Sigmoid colon (tissue), 7 donors: ENCODE data around the gene APLNR. TPM values are rescaled to one million over a fixed set of nuclear protein-coding genes. Genes with fewer than 3 reads are reported as not detected.
A peak's percentile ranks its signal among the peaks of the same experiment; 100 is the strongest.

Experiments
- DNase-seq: peaks from one replicate; pipeline ENCODE4 v3.0.0-alpha.2; 2019
- H3K27ac ChIP-seq, 4 donors: fragments of 200-600 bp; sonication (generic); one replicate each; pipeline ENCODE4 v1.5.1; 2016 to 2019; ENCODE audit warnings: mild to moderate bottlenecking in 1 of 4
- H3K27me3 ChIP-seq, 3 donors: fragments of 200-600 bp; sonication (generic); one replicate each; pipeline ENCODE4 v1.5.1; 2019; ENCODE audit warnings: mild to moderate bottlenecking in 1 of 3
- H3K36me3 ChIP-seq, 4 donors: fragments of 200-600 bp; sonication (generic); one replicate each; pipeline ENCODE4 v1.5.1; 2016 to 2019
- H3K4me1 ChIP-seq, 4 donors: fragments of 200-600 bp; sonication (generic); one replicate each; pipeline ENCODE4 v1.5.1; 2017 to 2019
- H3K4me3 ChIP-seq, 4 donors: fragments of 200-600 bp; sonication (generic); one replicate each; pipeline ENCODE4 v1.5.1; 2017 to 2019; ENCODE audit warnings: mild to moderate bottlenecking in 2 of 4, moderate library complexity in 1 of 4
- H3K9me3 ChIP-seq, 4 donors: fragments of 200-600 bp in 3 of 4; sonication (generic) in 3 of 4; one replicate each; pipeline versions ENCODE4 v1.5.1 to v1.6.1; 2013 to 2019
- EP300 ChIP-seq, 4 donors: sonication (generic); formaldehyde crosslinking; IDR thresholded peaks; one replicate each; pipeline ENCODE4 v1.6.1; 2017; ENCODE audit warnings: antibody characterized with exemption in 4 of 4
- POLR2A ChIP-seq, 2 donors: fragments of 450-650 bp; IDR thresholded peaks; one replicate each; pipeline ENCODE4 v1.6.1; 2016; ENCODE audit warnings: antibody characterized with exemption in 2 of 2, mild to moderate bottlenecking in 2 of 2, moderate library complexity in 2 of 2
- POLR2AphosphoS5 ChIP-seq, 4 donors: sonication (generic); formaldehyde crosslinking; IDR thresholded peaks; one replicate each; pipeline ENCODE4 v1.6.1; 2017; ENCODE audit warnings: antibody characterized with exemption in 4 of 4
- WGBS, 2 donors: extraction: QIAGEN DNeasy Blood & Tissue Kit; methylation state at CpG; one replicate each; pipeline ENCODE4 v1.1.7; 2013; 5-methylcytosine and 5-hydroxymethylcytosine counted together
- intact Hi-C: fragments of 100-400 bp; cut with DNase I; formaldehyde crosslinking; loops from one replicate; pipeline ENCODE4 v1.15.1; 2023
- polyA plus RNA-seq, 3 donors: library from polyadenylated mRNA; stranded (reverse); fragments of 200-250 nt; gene quantifications; one replicate each; pipeline ENCODE4 v1.2.3, GENCODE V29; 2013
- total RNA-seq, 4 donors: library from RNA; depleted of rRNA; stranded (reverse); fragments of >200 nt; gene quantifications; one replicate each; pipeline ENCODE4 v1.1.0, GENCODE V29; 2016
- TF ChIP-seq, protein P1 (sequence below), 4 experiments: fragments of 450-650 bp in 3 of 4; fragments of 200-600 bp in 1 of 4; IDR thresholded peaks; one replicate each; pipeline ENCODE4 v1.5.1; 2016 to 2019; ENCODE audit warnings: antibody characterized with exemption in 4 of 4, mild to moderate bottlenecking in 3 of 4, moderate library complexity in 2 of 4
- donor health status: healthy with polysubstance abuse.
- donor health status: Bipolar disorder and iron deficiency.
- donor health status: healthy.

APLNR gene
- total and polyA plus RNA-seq, 7 donors: under 0.01 to 2.6 (median 0.71) TPM

DNA sequence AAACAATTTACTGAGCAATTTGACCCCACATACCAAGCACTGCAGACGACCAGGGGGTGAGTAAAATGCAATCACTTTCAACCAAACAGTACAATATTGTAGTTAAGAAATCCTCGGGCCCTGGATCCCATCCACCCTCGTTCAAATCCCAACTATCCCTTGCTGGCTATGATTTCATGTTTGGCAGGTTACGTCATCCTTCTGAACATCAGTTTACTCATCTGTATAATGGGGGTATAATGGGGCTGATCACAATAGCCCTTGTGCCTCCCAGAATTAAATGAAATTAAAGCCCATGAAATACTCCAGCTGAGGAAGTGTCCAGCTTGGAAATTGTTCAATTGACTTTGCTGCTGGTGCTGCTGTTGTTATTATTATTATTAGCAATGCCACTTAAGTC lies 20.6 kb downstream of the APLNR start:
- WGBS, 2 donors: 74 to 81% methylated on average over 4 of the region's 4 CpGs
- Histone ChIP-seq H3K27ac (no peak overlapping the region), H3K27me3 (no peaks in the 10 kb centered on the region), H3K4me3 (no peak overlapping the region), H3K36me3 (no peaks in the 10 kb centered on the region), H3K4me1 (peaks cover 0 to 16% (median 6%) of the 10 kb centered on the region in 4 donors), H3K9me3 (no peaks in the 10 kb centered on the region)
- TF ChIP-seq, protein P1, sequence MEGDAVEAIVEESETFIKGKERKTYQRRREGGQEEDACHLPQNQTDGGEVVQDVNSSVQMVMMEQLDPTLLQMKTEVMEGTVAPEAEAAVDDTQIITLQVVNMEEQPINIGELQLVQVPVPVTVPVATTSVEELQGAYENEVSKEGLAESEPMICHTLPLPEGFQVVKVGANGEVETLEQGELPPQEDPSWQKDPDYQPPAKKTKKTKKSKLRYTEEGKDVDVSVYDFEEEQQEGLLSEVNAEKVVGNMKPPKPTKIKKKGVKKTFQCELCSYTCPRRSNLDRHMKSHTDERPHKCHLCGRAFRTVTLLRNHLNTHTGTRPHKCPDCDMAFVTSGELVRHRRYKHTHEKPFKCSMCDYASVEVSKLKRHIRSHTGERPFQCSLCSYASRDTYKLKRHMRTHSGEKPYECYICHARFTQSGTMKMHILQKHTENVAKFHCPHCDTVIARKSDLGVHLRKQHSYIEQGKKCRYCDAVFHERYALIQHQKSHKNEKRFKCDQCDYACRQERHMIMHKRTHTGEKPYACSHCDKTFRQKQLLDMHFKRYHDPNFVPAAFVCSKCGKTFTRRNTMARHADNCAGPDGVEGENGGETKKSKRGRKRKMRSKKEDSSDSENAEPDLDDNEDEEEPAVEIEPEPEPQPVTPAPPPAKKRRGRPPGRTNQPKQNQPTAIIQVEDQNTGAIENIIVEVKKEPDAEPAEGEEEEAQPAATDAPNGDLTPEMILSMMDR (IDR thresholded peaks at IDR 0.05): no peak
- TF ChIP-seq POLR2A (IDR thresholded peaks at IDR 0.05) (no peak), POLR2AphosphoS5 (IDR thresholded peaks at IDR 0.05) (no peak), EP300 (IDR thresholded peaks at IDR 0.05) (no peak)
- DNase-seq: no peak
- intact Hi-C loops: no loop called here

DNA sequence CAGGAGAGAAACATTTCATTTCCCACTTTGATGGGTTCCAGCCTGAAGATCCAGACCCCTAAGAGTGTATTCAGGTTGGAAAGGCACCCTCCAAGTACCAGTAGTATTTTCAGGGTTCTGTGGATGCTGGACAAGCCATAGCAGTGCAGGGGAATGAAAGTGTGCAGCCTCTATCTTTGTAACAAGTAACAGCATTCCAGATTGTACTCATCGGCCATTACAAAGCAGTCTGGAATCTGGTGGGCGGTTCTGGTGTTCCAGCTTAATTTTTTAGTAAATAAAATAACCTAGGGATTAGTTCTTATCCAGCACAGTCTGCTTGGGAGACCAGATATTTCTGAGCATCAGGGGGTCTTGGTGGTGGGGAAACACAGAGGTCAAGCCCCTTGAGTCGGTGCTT lies 22.6 kb downstream of the APLNR start:
- no peak overlapping the region for H3K4me3 ChIP-seq
- no peaks in the 10 kb centered on the region for H3K9me3 ChIP-seq
- WGBS, 2 donors: 69 to 80% methylated on average over 3 of the region's 3 CpGs
- intact Hi-C loops: no loop called here
- TF ChIP-seq POLR2A (IDR thresholded peaks at IDR 0.05) (no peak), POLR2AphosphoS5 (IDR thresholded peaks at IDR 0.05) (no peak), EP300 (IDR thresholded peaks at IDR 0.05) (no peak)
- TF ChIP-seq, protein P1 (IDR thresholded peaks at IDR 0.05): no peak
- no peaks in the 10 kb centered on the region for H3K36me3 ChIP-seq
- no peaks in the 10 kb centered on the region for H3K27me3 ChIP-seq
- H3K4me1 ChIP-seq: peaks cover 0 to 16% (median 6%) of the 10 kb centered on the region in 4 donors
- peak overlapping the region in 1 of 4 donors; percentile 25 for H3K27ac ChIP-seq
- no peak for DNase-seq

DNA sequence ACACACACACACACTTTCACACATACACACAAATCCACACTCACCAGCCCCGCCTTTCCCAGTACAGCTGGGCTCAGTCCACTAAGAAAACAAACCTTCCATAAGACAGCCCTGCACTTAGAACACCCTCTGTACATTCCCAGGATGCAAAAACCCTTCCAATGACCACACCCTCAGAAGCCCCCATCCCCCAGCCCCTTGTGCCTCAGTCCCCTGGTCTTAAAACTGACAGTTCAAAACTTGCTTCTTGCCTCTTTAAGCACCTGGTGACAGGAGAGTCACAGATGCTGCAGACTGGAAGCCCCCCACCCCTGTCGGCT lies 23.0 kb downstream of the APLNR start:
- TF ChIP-seq EP300 (IDR thresholded peaks at IDR 0.05): no peak
- TF ChIP-seq, protein P1 (IDR thresholded peaks at IDR 0.05): no peak
- no peak for TF ChIP-seq POLR2AphosphoS5 (IDR thresholded peaks at IDR 0.05)
- no peak for TF ChIP-seq POLR2A (IDR thresholded peaks at IDR 0.05)
- Histone ChIP-seq H3K27ac (no peak overlapping the region), H3K27me3 (no peaks in the 10 kb centered on the region), H3K9me3 (no peaks in the 10 kb centered on the region), H3K4me1 (peaks cover 0 to 16% (median 6%) of the 10 kb centered on the region in 4 donors), H3K4me3 (no peak overlapping the region), H3K36me3 (no peaks in the 10 kb centered on the region)
- no peak for DNase-seq
- intact Hi-C loops: no loop called here
- 58 to 65% methylated on average over 2 of the region's 2 CpGs for WGBS, 2 donors

DNA sequence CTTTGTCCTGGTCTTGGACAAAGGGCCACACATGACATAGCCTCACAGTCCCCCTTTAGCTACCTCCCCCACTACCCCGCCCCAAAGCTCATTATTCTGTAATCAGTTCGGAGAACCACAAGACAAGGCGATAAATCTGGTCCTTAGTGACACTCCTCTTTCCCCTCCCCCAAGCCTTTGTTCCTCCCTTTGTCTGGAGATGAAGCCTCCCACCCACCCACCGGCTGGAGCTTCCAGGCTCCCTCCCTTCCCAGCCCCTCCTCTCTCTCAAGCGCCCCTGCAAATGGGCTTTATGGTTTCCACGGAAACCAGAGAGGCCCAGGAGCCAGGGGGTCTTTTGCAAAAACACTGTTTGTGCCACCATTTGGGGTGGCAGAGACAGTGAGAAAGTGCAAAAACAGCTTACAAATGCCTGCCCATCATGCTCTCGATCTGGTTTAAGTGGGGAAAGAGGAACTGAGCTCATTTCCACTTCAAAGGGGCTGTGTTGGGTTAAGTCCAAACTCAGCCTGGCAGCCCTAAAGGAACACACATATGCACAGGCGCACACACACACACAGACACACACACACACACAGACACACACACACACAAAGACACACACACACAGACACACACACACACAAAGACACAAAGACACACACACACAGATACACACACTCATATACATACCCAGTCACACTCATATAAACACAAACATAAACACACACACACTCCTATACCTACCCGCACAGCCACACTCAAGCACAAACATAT lies 23.5 kb downstream of the APLNR start:
- Histone ChIP-seq H3K27ac (peak overlapping the region in 2 of 4 donors; percentile 18 to 36), H3K36me3 (no peaks in the 10 kb centered on the region), H3K9me3 (no peaks in the 10 kb centered on the region), H3K4me1 (peaks cover 0 to 16% (median 6%) of the 10 kb centered on the region in 4 donors), H3K4me3 (no peak overlapping the region), H3K27me3 (no peaks in the 10 kb centered on the region)
- no peak for DNase-seq
- TF ChIP-seq, protein P1 (IDR thresholded peaks at IDR 0.05): no peak
- TF ChIP-seq POLR2AphosphoS5 (IDR thresholded peaks at IDR 0.05): no peak
- no peak for TF ChIP-seq POLR2A (IDR thresholded peaks at IDR 0.05)
- no peak for TF ChIP-seq EP300 (IDR thresholded peaks at IDR 0.05)
- intact Hi-C loops: no loop called here
- 35 to 68% methylated on average over 9 of the region's 9 CpGs for WGBS, 2 donors

DNA sequence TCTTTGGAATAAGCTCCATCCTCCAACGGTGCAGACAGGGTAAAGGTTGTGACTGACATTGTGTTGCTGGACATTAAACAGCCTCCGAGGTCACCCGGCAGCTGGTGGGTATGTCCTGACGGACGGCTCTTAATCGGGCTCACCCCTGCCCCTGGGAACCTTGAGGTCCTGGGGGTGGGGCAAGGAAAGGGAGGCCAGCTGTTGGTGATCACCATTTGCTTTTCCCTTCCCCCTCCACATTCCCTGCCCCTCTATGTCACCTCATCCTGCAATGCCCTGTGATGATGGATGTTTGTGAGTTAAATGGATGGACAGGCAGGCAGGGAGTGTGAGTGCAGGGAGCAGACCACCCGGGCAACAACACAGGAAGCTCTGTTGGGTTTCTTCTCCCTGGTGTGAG lies 26.3 kb downstream of the APLNR start:
- DNase-seq: no peak
- intact Hi-C loops: no loop called here
- no peaks in the 10 kb centered on the region for H3K36me3 ChIP-seq
- no peaks in the 10 kb centered on the region for H3K9me3 ChIP-seq
- TF ChIP-seq EP300 (IDR thresholded peaks at IDR 0.05) (no peak), POLR2AphosphoS5 (IDR thresholded peaks at IDR 0.05) (no peak), POLR2A (IDR thresholded peaks at IDR 0.05) (no peak)
- TF ChIP-seq, protein P1 (IDR thresholded peaks at IDR 0.05): no peak
- peaks cover 0 to 16% (median 6%) of the 10 kb centered on the region in 4 donors for H3K4me1 ChIP-seq
- H3K27me3 ChIP-seq: no peaks in the 10 kb centered on the region
- no peak overlapping the region for H3K4me3 ChIP-seq
- WGBS, 2 donors: 53 to 82% methylated on average over 7 of the region's 7 CpGs
- H3K27ac ChIP-seq: no peak overlapping the region
